Heart left ventricle (tissue), 16 donors: ENCODE measurements around the gene BIRC7. TPM values are rescaled to one million over a fixed set of nuclear protein-coding genes. Genes with fewer than 3 reads are reported as not detected.

ENCODE experiments used
- ATAC-seq, 4 donors: fragments of 200-7000 bp; cut with Tn5 transposase; one replicate each; pipeline ENCODE4 v1.9.1; 2020 to 2022; ENCODE audit warnings: moderate library complexity in 4 of 4, mild to moderate bottlenecking in 3 of 4, moderate number of reproducible peaks in 1 of 4
- DNase-seq, 5 donors: peaks; one replicate each; pipeline ENCODE4 v3.0.0-alpha.2; 2020
- H3K27ac ChIP-seq, 12 donors: fragments of 200-600 bp; sonication (generic) in 4 of 12; one replicate each; pipeline versions ENCODE4 v1.5.0 to v1.8.0; 2016 to 2022; ENCODE audit warnings: mild to moderate bottlenecking in 2 of 12
- H3K27me3 ChIP-seq, 9 donors: fragments of 200-600 bp; sonication (generic) in 2 of 9; one replicate each; pipeline versions ENCODE4 v1.5.1 to v1.8.0; 2016 to 2022; ENCODE audit warnings: mild to moderate bottlenecking in 3 of 9
- H3K36me3 ChIP-seq, 9 donors: fragments of 200-600 bp; sonication (generic) in 2 of 9; one replicate each; pipeline versions ENCODE4 v1.5.0 to v1.8.0; 2018 to 2022; ENCODE audit warnings: mild to moderate bottlenecking in 2 of 9
- H3K4me1 ChIP-seq, 12 donors: fragments of 200-600 bp; sonication (generic) in 4 of 12; one replicate each; pipeline versions ENCODE4 v1.5.0 to v1.8.0; 2016 to 2022; ENCODE audit warnings: mild to moderate bottlenecking in 3 of 12
- H3K4me3 ChIP-seq, 12 donors: fragments of 200-600 bp; sonication (generic) in 4 of 12; one replicate each; pipeline versions ENCODE4 v1.5.0 to v1.8.0; 2017 to 2022; ENCODE audit warnings: mild to moderate bottlenecking in 9 of 12, moderate library complexity in 4 of 12
- H3K9me3 ChIP-seq, 12 donors: fragments of 200-600 bp; sonication (generic) in 4 of 12; one replicate each; pipeline versions ENCODE4 v1.5.0 to v1.8.0; 2016 to 2022; ENCODE audit warnings: mild to moderate bottlenecking in 1 of 12
- POLR2A ChIP-seq, 2 donors: fragments of 450-650 bp; IDR thresholded peaks; one replicate each; pipeline ENCODE4 v1.6.1; 2017; ENCODE audit warnings: antibody characterized with exemption in 2 of 2, mild to moderate bottlenecking in 2 of 2, moderate library complexity in 2 of 2
- WGBS, 4 donors: extraction: QIAGEN DNeasy Blood & Tissue Kit in 2 of 4; methylation state at CpG; one replicate each; pipeline versions ENCODE4 v1.1.5 to v1.1.7; 2013 to 2018; 5-methylcytosine and 5-hydroxymethylcytosine counted together
- intact Hi-C, 10 donors: fragments of 100-400 bp; cut with DNase I; formaldehyde crosslinking; loops; one replicate each; pipeline versions ENCODE4 v1.11.1 to v1.14.2; 2022
- polyA plus RNA-seq, 2 donors: library from polyadenylated mRNA; stranded (reverse); fragments of 200-250 nt; gene quantifications; one replicate each; pipeline ENCODE4 v1.2.3, GENCODE V29; 2013
- total RNA-seq, 9 donors: library from RNA; depleted of rRNA in 2 of 9; stranded (reverse); fragments of >200 nt in 2 of 9; fragmentation: NEBNext Ultra II Directional in 3 of 9; extraction: Animal tissue kit (Norgen Biotek cat#: 25700) in 3 of 9; gene quantifications; one replicate each; pipeline versions ENCODE4 v1.1.0 to v1.2.4, GENCODE V29; 2016 to 2023
- TF ChIP-seq, protein P1 (sequence below), 12 donors: fragments of 200-600 bp; sonication (generic) in 4 of 12; IDR thresholded peaks; one replicate each; pipeline versions ENCODE4 v1.5.0 to v1.8.0; 2018 to 2022; ENCODE audit warnings: antibody characterized with exemption in 12 of 12, mild to moderate bottlenecking in 5 of 12
- donor health status: ischemic (EF 13 %, LVEDD 7.1; RV severe dilation, severe dysfunction).
- donor health status: healthy with polysubstance abuse.
- donor health status: DM: no; HTN: yes; CAD: no.
- donor health status: DM: no; HTN: no; CAD: no.
- donor health status: ischemic (EF 25% LVEDD 6.9; RV normal size, moderate dysfunction).
- donor health status: ischemic (EF 25% LVEDD 5.7; RV mildly dilated, moderate dysfunction).
- donor health status: healthy.
- donor health status: DM: yes; HTN: yes; CAD: no.
- donor health status: ischemic (EF 35%, LVEDD 5.7; RV mildly dilated, moderate dysfunction).
- donor health status: nonischemic (EF 11% LVEDD 7.7; RV severe dilation, severe dysfunction).
- donor health status: DM: yes; HTN: yes; CAD: no.
- donor health status: PGD.
- donor health status: ischemic (EF 29% LVEDD 5.4; RV normal size, mild dysfunction).
- donor health status: nonischemic (EF 23%, LVEDD 6.1; RV moderate dilation, normal function).

BIRC7 gene
- total and polyA plus RNA-seq, 11 donors = 0.20 to 5.6 (median 0.50) TPM; not detected in 5

DNA sequence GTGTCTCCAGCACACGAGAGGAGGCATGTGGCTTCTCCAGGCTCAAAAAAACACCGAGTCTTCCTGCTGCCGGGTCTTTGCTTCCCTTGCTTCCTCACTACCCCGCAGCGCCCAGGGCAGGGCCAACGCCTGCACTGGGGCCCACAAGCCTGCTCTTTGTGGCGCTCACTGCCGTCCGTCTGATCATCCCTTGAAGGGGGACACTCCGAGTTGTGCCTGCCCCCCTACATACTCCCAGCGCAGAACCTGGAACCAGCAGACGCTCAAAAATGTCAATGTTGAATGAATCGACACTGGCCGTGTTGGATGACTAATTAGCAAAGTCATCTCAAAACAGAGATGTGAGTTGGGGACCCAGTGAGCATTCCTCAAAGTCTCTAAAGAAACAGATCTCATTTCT is 28.8 kb downstream of the BIRC7 start:
- Histone ChIP-seq H3K27ac (no peak overlapping the region), H3K36me3 (no peaks in the 10 kb centered on the region), H3K9me3 (no peaks in the 10 kb centered on the region), H3K4me3 (no peak overlapping the region), H3K27me3 (peaks cover 7 to 70% (median 21%) of the 10 kb centered on the region in 9 donors), H3K4me1 (no peaks in the 10 kb centered on the region)
- TF ChIP-seq, protein P1, sequence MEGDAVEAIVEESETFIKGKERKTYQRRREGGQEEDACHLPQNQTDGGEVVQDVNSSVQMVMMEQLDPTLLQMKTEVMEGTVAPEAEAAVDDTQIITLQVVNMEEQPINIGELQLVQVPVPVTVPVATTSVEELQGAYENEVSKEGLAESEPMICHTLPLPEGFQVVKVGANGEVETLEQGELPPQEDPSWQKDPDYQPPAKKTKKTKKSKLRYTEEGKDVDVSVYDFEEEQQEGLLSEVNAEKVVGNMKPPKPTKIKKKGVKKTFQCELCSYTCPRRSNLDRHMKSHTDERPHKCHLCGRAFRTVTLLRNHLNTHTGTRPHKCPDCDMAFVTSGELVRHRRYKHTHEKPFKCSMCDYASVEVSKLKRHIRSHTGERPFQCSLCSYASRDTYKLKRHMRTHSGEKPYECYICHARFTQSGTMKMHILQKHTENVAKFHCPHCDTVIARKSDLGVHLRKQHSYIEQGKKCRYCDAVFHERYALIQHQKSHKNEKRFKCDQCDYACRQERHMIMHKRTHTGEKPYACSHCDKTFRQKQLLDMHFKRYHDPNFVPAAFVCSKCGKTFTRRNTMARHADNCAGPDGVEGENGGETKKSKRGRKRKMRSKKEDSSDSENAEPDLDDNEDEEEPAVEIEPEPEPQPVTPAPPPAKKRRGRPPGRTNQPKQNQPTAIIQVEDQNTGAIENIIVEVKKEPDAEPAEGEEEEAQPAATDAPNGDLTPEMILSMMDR (IDR thresholded peaks at IDR 0.05) = no peak
- no peak for TF ChIP-seq POLR2A (IDR thresholded peaks at IDR 0.05)
- DNase-seq = no peak
- intact Hi-C loops = no loop called here
- 48 to 56% (median 50%) methylated on average over 14 of the region's 14 CpGs for WGBS, 4 donors
- ATAC-seq = no peak

DNA sequence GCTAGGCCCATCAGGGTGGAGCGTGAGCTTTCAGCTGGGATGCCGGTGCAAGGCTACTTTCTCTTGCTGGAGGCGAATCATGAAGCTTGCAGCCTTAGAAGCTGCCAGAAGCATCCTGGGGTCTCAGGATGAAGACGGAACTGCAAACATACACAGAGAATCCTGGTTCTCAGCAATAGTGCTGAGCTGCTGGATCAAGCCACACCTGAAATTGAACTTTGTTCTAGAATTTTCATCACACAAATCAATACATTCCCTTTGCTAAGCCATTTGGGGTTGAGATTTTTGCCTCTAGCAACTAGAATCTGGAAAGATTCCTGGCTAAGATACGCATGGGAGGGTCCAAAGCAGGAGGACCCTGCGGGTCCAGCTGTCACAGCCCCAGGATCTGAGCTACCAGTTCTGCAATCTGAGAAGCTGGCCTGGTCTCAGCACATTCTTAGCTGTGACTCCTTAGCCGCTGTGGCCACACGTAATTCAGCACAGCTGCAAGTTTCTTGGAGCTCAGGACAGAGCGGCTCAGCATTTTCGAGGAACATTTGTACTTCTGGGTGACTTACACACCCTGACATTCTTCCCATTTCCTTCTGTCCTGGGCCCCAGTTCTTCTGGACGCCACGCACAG is 30.3 kb downstream of the BIRC7 start:
- H3K9me3 ChIP-seq = no peaks in the 10 kb centered on the region
- H3K27ac ChIP-seq = no peak overlapping the region
- no peak for ATAC-seq
- H3K36me3 ChIP-seq = no peaks in the 10 kb centered on the region
- TF ChIP-seq, protein P1 (IDR thresholded peaks at IDR 0.05) = no peak
- TF ChIP-seq POLR2A (IDR thresholded peaks at IDR 0.05) = no peak
- intact Hi-C loops = no loop called here
- peaks cover 0 to 55% (median 19%) of the 10 kb centered on the region in 9 donors for H3K27me3 ChIP-seq
- no peak overlapping the region for H3K4me3 ChIP-seq
- DNase-seq = no peak
- H3K4me1 ChIP-seq = no peaks in the 10 kb centered on the region
- 70 to 75% (median 73%) methylated on average over 12 of the region's 12 CpGs for WGBS, 4 donors

DNA sequence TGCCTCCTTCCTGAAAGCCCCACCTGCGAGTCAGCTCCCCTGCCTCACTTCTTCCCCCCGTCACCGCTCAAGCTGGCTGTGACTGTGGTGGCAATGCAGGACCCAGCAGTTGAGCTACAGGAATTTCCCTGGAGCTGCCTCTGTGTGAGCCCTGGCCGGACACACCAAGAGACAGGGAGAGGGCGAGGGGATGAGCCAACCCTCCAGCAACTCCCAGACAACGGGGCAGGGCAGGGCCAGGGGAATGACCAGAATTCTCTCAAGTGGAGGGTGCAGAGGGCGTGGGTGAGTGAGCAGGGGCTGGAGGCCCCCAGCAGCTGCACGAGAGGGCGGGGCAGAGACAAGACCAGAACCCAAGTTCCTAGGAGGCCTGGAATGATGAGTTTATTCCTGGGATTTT is 32.0 kb downstream of the BIRC7 start:
- Histone ChIP-seq H3K4me3 (no peak overlapping the region), H3K36me3 (no peaks in the 10 kb centered on the region), H3K27ac (no peak overlapping the region), H3K27me3 (peaks cover 0 to 40% (median 19%) of the 10 kb centered on the region in 9 donors), H3K9me3 (no peaks in the 10 kb centered on the region), H3K4me1 (peaks cover 0 to 7% (median 5%) of the 10 kb centered on the region in 12 donors)
- ATAC-seq (no peak), DNase-seq (no peak)
- intact Hi-C loops = no loop called here
- TF ChIP-seq POLR2A (IDR thresholded peaks at IDR 0.05) = no peak
- TF ChIP-seq, protein P1 (IDR thresholded peaks at IDR 0.05) = no peak
- 52 to 68% (median 56%) methylated on average over 4 to 9 of the region's 9 CpGs for WGBS, 4 donors

DNA sequence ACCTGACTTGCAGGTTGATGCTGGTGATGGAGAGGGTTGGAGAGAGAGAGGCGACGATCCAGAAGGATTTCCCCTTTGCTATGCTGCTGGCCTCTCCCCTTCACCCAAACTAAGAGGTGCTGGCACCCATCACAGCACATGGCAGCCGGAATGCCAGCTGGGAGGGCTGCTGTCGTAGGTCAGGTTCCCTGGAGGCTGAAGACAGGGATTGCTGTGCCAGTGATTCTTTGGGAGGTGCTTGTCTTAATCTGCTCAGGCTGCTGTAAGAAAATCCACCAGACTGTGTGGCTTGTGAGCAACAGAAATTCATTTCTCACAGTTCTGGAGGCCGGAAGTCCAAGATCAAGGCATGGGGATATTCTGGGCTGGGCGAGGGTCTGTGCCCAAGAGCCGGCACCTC is 32.6 kb downstream of the BIRC7 start:
- Histone ChIP-seq H3K27ac (no peak overlapping the region), H3K4me3 (no peak overlapping the region), H3K4me1 (peaks cover 1 to 9% (median 5%) of the 10 kb centered on the region in 12 donors), H3K9me3 (no peaks in the 10 kb centered on the region), H3K27me3 (peaks cover 0 to 35% (median 15%) of the 10 kb centered on the region in 9 donors), H3K36me3 (no peaks in the 10 kb centered on the region)
- intact Hi-C loops = no loop called here
- ATAC-seq (no peak), DNase-seq (no peak)
- 61 to 75% (median 70%) methylated on average over 4 to 7 of the region's 7 CpGs for WGBS, 4 donors
- TF ChIP-seq, protein P1 (IDR thresholded peaks at IDR 0.05) = no peak
- TF ChIP-seq POLR2A (IDR thresholded peaks at IDR 0.05) = no peak
